Suprapubic skin (tissue), 4 donors: ENCODE measurements around the gene FASTKD3.

Experiments used
- EP300 ChIP-seq: sonication (generic); formaldehyde crosslinking; IDR thresholded peaks from one replicate; pipeline ENCODE4 v1.6.1; 2017; ENCODE audit warnings: antibody characterized with exemption
- POLR2A ChIP-seq, 2 donors: fragments of 450-650 bp; IDR thresholded peaks; one replicate each; pipeline ENCODE4 v1.6.1; 2017; ENCODE audit warnings: antibody characterized with exemption in 2 of 2, mild to moderate bottlenecking in 2 of 2, moderate library complexity in 2 of 2
- POLR2AphosphoS5 ChIP-seq, 3 donors: sonication (generic); formaldehyde crosslinking; IDR thresholded peaks; one replicate each; pipeline ENCODE4 v1.6.1; 2017; ENCODE audit warnings: antibody characterized with exemption in 3 of 3
- TF ChIP-seq, protein P1 (sequence below), 2 donors: fragments of 200-600 bp in 1 of 2; fragments of 450-650 bp in 1 of 2; sonication (generic) in 1 of 2; IDR thresholded peaks; one replicate each; pipeline ENCODE4 v1.5.1; 2016 to 2019; ENCODE audit warnings: antibody characterized with exemption in 2 of 2, mild to moderate bottlenecking in 1 of 2, moderate library complexity in 1 of 2

DNA sequence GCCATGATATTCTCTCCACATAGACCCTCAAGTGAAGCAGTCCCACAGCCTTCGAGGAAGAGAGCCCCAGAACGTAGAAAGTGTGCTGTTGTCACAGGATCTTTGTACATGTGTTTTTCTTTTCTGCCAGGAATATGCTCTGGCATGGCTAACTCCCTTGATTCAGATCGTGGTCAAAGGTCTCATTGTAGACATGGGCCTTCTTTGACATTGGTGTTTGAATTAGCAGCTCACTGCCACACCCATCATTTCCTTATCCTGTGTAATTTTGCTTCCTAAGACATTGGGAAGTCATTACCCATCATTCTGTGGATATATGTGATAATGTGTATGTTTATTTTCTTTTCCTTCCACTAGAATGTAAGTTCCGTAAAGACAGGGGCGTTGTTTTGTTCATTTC is 25.6 kb upstream of the FASTKD3 start:
- no peak for TF ChIP-seq POLR2A (IDR thresholded peaks at IDR 0.05)
- TF ChIP-seq, protein P1, sequence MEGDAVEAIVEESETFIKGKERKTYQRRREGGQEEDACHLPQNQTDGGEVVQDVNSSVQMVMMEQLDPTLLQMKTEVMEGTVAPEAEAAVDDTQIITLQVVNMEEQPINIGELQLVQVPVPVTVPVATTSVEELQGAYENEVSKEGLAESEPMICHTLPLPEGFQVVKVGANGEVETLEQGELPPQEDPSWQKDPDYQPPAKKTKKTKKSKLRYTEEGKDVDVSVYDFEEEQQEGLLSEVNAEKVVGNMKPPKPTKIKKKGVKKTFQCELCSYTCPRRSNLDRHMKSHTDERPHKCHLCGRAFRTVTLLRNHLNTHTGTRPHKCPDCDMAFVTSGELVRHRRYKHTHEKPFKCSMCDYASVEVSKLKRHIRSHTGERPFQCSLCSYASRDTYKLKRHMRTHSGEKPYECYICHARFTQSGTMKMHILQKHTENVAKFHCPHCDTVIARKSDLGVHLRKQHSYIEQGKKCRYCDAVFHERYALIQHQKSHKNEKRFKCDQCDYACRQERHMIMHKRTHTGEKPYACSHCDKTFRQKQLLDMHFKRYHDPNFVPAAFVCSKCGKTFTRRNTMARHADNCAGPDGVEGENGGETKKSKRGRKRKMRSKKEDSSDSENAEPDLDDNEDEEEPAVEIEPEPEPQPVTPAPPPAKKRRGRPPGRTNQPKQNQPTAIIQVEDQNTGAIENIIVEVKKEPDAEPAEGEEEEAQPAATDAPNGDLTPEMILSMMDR (IDR thresholded peaks at IDR 0.05), result no peak
- no peak for TF ChIP-seq POLR2AphosphoS5 (IDR thresholded peaks at IDR 0.05)
- TF ChIP-seq EP300, result no peak
